ENCODE results near the gene GATAD2A.
"Not testable (repeated sequence)": the region's sequence is repeated elsewhere in the genome, so short reads cannot be mapped to it uniquely, and the experiment has no call there.

GATAD2A gene

GRCh38 chr19:19387108-19387507 is 18.4 kb upstream of the GATAD2A start:
- DNase-seq (ENCODE audit: low read depth) = no peak

- DNase-seq (ENCODE audit: low read depth) = no peak
Observed at GRCh38 chr19:19388568-19389555, 16.6 kb upstream of the GATAD2A start.

GRCh38 chr19:19389683-19390082 is 15.8 kb upstream of the GATAD2A start:
- DNase-seq (ENCODE audit: low read depth) = not testable (repeated sequence)

- DNase-seq (ENCODE audit: low read depth) = not testable (repeated sequence)
Observed at GRCh38 chr19:19394333-19394732, 11.1 kb upstream of the GATAD2A start.

GRCh38 chr19:19399733-19400433 is 5.6 kb upstream of the GATAD2A start:
- DNase-seq (ENCODE audit: low read depth) = no peak

GRCh38 chr19:19402656-19403372 is 2.7 kb upstream of the GATAD2A start:
- no peak for DNase-seq (ENCODE audit: low read depth)

- no peak for DNase-seq (ENCODE audit: low read depth)
Observed at GRCh38 chr19:19403373-19403901, 2.0 kb upstream of the GATAD2A start.

- peak; percentile 53 for DNase-seq (ENCODE audit: low read depth)
Observed at GRCh38 chr19:19405971-19406877, 749 bp downstream of the GATAD2A start.

- DNase-seq (ENCODE audit: low read depth) = peak; percentile 30
Observed at GRCh38 chr19:19406878-19407632, 1.6 kb downstream of the GATAD2A start.

GRCh38 chr19:19407633-19407930 is 2.1 kb downstream of the GATAD2A start:
- no peak for DNase-seq (ENCODE audit: low read depth)

- DNase-seq (ENCODE audit: low read depth) = no peak
Observed at GRCh38 chr19:19409205-19409604, 3.7 kb downstream of the GATAD2A start.

GRCh38 chr19:19409631-19410030 is 4.2 kb downstream of the GATAD2A start:
- DNase-seq (ENCODE audit: low read depth) = no peak

- no peak for DNase-seq (ENCODE audit: low read depth)
Observed at GRCh38 chr19:19410553-19411550, 5.4 kb downstream of the GATAD2A start.

- DNase-seq (ENCODE audit: low read depth) = no peak
Observed at GRCh38 chr19:19416280-19416679, 10.8 kb downstream of the GATAD2A start.

- DNase-seq (ENCODE audit: low read depth) = no peak
Observed at GRCh38 chr19:19417046-19417445, 11.6 kb downstream of the GATAD2A start.

- DNase-seq (ENCODE audit: low read depth) = no peak
Observed at GRCh38 chr19:19417628-19418245, 12.3 kb downstream of the GATAD2A start.

GRCh38 chr19:19418555-19419260 is 13.2 kb downstream of the GATAD2A start:
- no peak for DNase-seq (ENCODE audit: low read depth)
